PFSK-1 (cell line): Measurements from ENCODE around the gene SFI1.

Source experiments
- SIN3A ChIP-seq: IDR thresholded peaks from 2 replicates; pipeline ENCODE4 v1.6.1; 2012; ENCODE audit warnings: mild to moderate bottlenecking, low read length, moderate library complexity, borderline replicate concordance; ENCODE audit not compliant: insufficient read depth
- TAF1 ChIP-seq: IDR thresholded peaks from 2 replicates; pipeline ENCODE4 v1.6.1; 2012; ENCODE audit warnings: low read length, control low read depth, borderline replicate concordance; ENCODE audit not compliant: insufficient read depth

- TF ChIP-seq SIN3A (no peak), TAF1 (no peak)
These were observed 70.9 kb downstream of the SFI1 start for GRCh38 chr22:31567196-31567595.
